BJ (cell line): ENCODE measurements around the gene PTCSC3. TPM values are rescaled to one million over a fixed set of nuclear protein-coding genes. Genes with fewer than 3 reads are reported as not detected.

ENCODE experiments used
- CTCF ChIA-PET: fragments of 350-600 bp; formaldehyde crosslinking; extraction: SDS; loops from one replicate; lab custom pipeline; 2021; ENCODE audit warnings: antibody characterized with exemption, inconsistent platforms; lab: Yijun Ruan, JAX
- POLR2A ChIA-PET: fragments of 300-600 bp; sonication (Branson Sonifier 250); formaldehyde crosslinking; extraction: SDS; loops from one replicate; lab custom pipeline; 2021; ENCODE audit warnings: antibody characterized with exemption; lab: Charles Lee
- DNase-seq: peaks from one replicate; pipeline ENCODE4 v3.0.0-alpha.2; 2011; ENCODE audit warnings: low read depth
- H3K27me3 ChIP-seq: 2 replicates; pipeline ENCODE4 v1.6.0; 2011; ENCODE audit warnings: low read length; ENCODE audit not compliant: control insufficient read depth, insufficient read depth
- H3K36me3 ChIP-seq: 2 replicates; pipeline ENCODE4 v1.5.1; 2011; ENCODE audit warnings: low read length; ENCODE audit not compliant: control insufficient read depth, insufficient read depth
- H3K4me3 ChIP-seq: 2 replicates; pipeline ENCODE4 v1.5.1; 2011; ENCODE audit warnings: low read depth, mild to moderate bottlenecking, control low read depth, low read length
- polyA plus RNA-seq: library from polyadenylated mRNA; depleted of rRNA; stranded (reverse); fragments of >200 nt; gene quantifications from 2 replicates; pipeline ENCODE4 v1.2.3, GENCODE V29; 2011
- TF ChIP-seq, protein P1 (sequence below): IDR thresholded peaks from 2 replicates; pipeline ENCODE4 v1.5.1; 2011; ENCODE audit warnings: low read depth, mild to moderate bottlenecking, control low read depth, inconsistent platforms, low read length, moderate library complexity; ENCODE audit not compliant: insufficient read depth

PTCSC3 gene
- polyA plus RNA-seq, 1 experiment = not detected

- H3K36me3 ChIP-seq = no peaks in the 10 kb centered on the region
- ChIA-PET POLR2A (no interaction called here), CTCF (interaction anchor here (0.8 kb wide), 1 partner anchor 13 kb away, joined by 3 read pairs; no protein-coding TSS in a partner anchor)
- DNase-seq = no peak
- TF ChIP-seq, protein P1, sequence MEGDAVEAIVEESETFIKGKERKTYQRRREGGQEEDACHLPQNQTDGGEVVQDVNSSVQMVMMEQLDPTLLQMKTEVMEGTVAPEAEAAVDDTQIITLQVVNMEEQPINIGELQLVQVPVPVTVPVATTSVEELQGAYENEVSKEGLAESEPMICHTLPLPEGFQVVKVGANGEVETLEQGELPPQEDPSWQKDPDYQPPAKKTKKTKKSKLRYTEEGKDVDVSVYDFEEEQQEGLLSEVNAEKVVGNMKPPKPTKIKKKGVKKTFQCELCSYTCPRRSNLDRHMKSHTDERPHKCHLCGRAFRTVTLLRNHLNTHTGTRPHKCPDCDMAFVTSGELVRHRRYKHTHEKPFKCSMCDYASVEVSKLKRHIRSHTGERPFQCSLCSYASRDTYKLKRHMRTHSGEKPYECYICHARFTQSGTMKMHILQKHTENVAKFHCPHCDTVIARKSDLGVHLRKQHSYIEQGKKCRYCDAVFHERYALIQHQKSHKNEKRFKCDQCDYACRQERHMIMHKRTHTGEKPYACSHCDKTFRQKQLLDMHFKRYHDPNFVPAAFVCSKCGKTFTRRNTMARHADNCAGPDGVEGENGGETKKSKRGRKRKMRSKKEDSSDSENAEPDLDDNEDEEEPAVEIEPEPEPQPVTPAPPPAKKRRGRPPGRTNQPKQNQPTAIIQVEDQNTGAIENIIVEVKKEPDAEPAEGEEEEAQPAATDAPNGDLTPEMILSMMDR = no peak
- no peak overlapping the region for H3K4me3 ChIP-seq
- H3K27me3 ChIP-seq = no peaks in the 10 kb centered on the region
These were observed 9.1 kb downstream of the PTCSC3 start for GRCh38 chr14:36167431-36167830.

DNA sequence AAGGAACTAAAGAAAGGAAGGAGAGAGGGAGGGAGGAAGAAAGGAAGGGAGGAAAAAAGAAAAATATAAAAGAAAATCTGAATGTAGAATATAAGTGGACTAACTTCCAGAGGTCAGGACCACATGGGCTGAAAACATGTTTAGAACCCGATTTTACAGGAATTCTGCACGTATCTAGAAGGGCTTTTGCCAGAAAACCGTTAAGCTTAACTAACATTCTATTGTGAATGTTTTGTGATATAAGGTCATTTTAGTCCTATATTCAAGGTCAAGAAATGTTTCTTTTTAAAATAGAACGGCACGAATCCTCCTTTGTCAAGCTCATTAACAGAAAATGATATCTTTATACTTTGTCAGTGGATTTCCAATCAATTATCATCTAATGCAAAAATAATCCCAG, 13.1 kb downstream of the PTCSC3 start:
- no peak for DNase-seq
- CTCF ChIA-PET = interaction anchor here (1.0 to 1.1 kb wide), 2 partner anchors 11 to 93 kb away, joined by 3 read pairs; no protein-coding TSS in a partner anchor
- POLR2A ChIA-PET = no interaction called here

GRCh38 chr14:36162267-36162666, 14.3 kb downstream of the PTCSC3 start:
- Histone ChIP-seq H3K27me3 (no peaks in the 10 kb centered on the region), H3K36me3 (no peaks in the 10 kb centered on the region), H3K4me3 (no peak overlapping the region)
- DNase-seq = no peak
- TF ChIP-seq, protein P1 = no peak
- ChIA-PET POLR2A (no interaction called here), CTCF (interaction anchor here (1.0 kb wide), 1 partner anchor 9 kb away, joined by 3 read pairs; no protein-coding TSS in a partner anchor)

More for the DNA sequence above, 13.1 kb downstream of the PTCSC3 start:
- TF ChIP-seq, protein P1 = no peak
- H3K36me3 ChIP-seq = no peaks in the 10 kb centered on the region
- H3K4me3 ChIP-seq = no peak overlapping the region
- H3K27me3 ChIP-seq = no peaks in the 10 kb centered on the region

- TF ChIP-seq, protein P1 = no peak
- CTCF ChIA-PET = interaction anchor here (1.0 kb wide), 1 partner anchor 10 kb away, joined by 3 read pairs; no protein-coding TSS in a partner anchor
- Histone ChIP-seq H3K27me3 (no peaks in the 10 kb centered on the region), H3K4me3 (no peak overlapping the region), H3K36me3 (no peaks in the 10 kb centered on the region)
- POLR2A ChIA-PET = no interaction called here
- no peak for DNase-seq
These were observed 14.7 kb downstream of the PTCSC3 start for GRCh38 chr14:36161776-36162175.

GRCh38 chr14:36151335-36151734, 25.2 kb downstream of the PTCSC3 start:
- POLR2A ChIA-PET = no interaction called here
- Histone ChIP-seq H3K27me3 (no peaks in the 10 kb centered on the region), H3K36me3 (no peaks in the 10 kb centered on the region), H3K4me3 (no peak overlapping the region)
- CTCF ChIA-PET = no interaction called here
- no peak for DNase-seq
- TF ChIP-seq, protein P1 = no peak
